GM18508 (cell line): ENCODE results near the gene ASCC1.

Source experiments
- ATAC-seq: cut with Tn5 transposase; IDR thresholded peaks from one replicate; pipeline ENCODE4 v1.9.1; 2021; ENCODE audit warnings: moderate number of reproducible peaks; ENCODE audit not compliant: insufficient read depth, unreplicated experiment

ASCC1 gene

DNA sequence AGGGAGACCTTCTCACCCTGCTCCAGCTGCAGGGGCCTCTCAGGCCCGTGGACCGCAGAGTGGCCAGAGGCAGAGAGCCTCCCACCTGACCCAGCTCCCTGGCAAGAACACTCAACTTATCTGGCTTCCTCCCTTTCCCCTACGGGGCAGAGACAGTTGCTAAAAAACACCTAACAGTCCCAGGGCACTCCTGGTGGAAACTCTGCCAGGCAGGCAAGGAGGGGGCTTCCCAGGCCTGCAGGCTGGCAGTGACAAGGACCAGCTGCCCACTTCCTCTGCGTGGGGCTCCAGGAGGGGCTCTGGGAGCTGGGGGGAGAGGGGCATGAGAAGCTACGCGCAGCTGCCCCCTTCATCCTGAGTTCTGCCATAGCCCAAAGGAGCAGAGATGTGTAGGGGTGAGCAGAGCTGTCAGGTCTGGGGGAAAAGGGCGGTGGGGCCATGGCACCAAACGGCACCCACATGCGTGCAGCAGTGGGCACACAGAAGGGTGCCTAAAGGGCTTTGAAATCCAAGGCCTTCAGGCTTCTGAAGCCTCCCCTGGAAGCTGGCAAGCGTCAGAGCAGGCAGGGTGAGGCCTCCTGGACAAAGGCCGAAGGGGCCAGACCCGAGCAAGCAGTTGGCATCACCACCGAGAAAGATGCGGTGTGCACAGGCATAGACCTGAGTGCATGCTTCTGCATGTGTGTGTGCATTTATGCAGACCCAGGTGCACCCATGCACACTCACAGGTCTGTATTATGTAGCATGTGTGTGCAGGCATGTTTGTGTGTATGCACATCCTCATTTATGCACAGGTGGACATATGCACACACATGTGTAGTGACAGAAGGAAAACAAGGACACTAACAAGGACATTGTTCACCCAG, 142.1 kb downstream of the ASCC1 start:
- ATAC-seq = no peak

DNA sequence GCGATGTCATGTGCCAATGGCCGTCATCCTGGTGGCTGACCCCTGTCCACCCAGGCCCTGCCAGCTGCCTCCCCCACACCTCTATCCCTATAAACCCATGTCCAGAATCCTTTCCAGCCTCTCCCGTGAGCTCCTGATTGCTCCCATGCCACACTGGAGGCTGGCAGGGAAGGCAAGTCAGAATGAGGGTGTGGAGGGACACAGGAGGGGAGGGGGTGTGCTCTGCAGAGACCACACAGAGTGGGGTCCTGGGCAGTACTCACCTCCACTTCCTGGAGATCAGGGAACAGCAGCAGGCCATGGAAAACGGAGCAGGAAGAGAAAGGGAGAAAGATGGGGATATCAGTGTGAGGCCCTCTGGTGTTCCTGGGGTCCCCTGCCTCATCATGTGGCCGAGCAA, 143.4 kb downstream of the ASCC1 start:
- no peak for ATAC-seq

DNA sequence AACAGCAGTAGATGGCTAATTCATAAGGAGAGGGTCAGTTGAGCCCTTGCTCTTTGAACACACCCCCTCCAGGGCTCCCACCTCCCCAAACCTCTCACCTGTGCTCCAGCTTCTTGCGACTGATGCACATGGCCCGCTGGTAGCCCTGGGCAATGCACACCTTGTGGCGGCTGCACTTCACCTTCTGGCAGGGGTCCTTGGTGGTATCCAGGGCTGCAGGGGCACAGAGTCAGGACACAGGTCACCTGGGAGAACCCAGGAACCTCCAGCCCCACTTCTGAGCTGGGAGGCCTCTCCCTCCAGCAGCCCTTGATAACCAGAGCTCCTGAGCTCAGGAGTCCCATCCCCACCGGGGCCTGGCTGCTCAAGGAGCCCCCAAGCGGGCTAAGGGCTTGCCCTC, 144.0 kb downstream of the ASCC1 start:
- no peak for ATAC-seq

DNA sequence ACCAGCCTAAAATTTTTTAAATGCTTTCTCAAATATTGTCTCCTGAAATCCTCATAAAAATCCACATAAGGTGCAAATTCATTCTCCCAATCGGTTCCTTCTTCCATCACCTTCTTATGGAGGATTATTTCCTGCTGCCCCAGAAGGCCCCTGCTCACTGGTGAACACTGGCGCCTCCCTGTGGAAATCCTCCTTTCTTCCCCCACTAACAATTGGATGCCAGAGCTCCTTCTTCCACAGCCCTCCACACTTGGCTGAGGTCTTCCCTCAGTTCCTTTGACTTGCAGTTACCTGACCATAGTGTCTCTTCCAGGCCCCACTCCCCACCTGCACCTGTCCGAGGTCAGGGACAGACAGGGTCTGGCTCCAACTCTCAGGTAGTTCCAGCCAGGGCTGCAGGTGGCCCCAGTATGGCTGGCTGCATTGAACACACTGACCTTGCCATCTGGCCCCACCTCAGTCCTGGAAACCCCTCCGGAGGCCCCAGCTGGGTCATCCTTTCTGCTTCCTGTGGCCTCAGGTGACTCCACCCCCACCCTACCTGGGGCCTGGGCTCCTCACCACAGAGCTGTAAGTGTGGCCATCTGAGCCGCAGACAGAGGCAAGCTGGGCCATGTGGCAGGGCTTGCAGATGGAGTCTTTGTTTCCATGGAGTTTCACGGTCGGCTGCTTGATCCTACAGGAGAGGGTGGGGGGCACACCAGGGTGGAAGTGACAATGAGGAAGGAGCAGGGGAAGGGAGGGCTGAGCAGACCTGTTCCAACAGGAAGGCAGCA, 146.1 kb downstream of the ASCC1 start:
- no peak for ATAC-seq

DNA sequence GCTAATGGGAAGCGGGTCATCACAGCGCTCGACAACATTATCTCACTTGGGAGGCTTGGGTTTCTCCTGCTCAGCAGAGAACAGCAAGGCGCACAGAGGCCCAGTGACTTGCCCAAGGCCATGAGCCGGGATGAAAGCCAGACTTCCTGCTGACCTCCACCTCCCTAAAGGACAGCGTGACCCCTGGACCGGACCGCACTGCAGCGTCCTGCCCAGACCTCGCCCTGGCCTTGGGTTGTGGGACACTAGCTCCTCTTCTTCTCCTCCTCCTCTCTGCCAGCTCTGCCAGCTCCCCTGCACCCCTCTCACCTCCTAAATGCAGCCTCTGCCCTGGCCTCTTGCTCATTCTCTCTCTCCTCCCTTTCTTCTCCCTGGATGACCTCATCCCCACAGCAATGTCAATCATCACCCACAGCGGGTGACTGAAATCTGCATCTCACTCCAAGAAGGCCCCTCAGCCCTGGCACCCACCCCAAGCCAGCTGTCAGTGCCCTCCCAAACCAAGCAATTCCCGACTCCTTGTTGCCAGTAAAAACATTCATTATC, 147.1 kb downstream of the ASCC1 start:
- ATAC-seq = no peak

DNA sequence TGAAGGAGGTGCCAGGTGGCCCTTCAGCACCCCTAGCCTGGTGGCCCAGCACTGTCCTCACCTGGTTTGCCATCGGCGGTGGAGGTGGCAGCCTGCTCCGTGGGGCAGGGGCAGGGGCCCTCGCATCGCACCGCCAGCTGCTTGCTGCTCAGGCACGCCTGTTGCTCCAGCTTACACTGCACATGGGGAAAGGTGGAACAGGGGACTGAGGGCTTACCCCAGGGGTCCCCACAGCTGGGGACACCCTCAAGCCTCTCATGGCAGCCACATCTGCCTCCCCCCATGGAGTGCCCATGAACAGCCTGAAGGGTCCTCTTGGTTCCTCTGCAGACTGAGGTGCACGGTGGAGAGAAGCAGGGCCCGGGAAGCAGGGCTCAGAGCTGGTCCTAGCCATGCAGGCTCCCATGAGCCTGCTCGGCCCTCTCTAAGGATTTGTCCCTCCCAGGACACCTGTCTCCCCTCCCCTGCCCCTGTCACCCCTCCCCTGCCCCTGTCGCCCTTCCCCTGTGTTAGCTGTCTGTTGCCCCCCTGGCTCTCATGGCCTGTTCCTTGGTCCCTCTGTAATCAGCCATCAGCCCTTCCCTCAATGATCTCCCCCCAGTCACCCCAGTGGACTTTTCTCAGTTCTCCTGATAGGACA, 147.8 kb downstream of the ASCC1 start:
- ATAC-seq = no peak

DNA sequence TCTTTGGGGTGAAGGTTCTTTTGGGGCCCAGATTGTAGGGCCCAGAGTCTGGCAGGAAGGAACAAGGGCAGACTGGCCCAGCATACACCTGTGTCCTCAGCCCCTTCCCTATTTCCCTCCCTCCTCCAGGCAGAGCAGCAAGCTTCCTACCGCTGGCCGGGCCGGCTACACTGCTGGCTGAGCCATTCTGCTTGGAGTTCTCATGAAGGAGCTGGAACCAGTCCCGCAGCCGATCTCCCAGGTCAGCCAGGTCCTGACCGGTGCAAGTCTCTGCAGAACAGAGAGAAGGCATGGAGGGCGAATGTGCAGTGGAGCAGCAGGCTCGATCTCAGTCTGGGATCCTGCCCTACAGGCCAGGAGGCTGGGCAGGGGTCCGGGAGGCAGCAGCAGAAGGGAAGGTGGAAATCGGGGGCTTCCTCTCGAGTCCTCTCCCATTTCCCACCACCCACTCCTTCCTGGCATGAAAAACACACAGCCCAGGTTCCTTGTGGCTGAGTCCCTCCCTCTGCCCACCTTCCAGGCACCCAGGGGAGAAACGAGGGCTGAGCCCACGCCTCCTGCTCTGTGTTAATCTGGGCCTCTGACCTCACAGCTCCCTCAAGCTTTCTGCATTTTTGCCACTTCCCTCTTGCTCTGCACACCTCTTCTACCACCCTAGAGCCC, 148.5 kb downstream of the ASCC1 start:
- ATAC-seq = no peak

DNA sequence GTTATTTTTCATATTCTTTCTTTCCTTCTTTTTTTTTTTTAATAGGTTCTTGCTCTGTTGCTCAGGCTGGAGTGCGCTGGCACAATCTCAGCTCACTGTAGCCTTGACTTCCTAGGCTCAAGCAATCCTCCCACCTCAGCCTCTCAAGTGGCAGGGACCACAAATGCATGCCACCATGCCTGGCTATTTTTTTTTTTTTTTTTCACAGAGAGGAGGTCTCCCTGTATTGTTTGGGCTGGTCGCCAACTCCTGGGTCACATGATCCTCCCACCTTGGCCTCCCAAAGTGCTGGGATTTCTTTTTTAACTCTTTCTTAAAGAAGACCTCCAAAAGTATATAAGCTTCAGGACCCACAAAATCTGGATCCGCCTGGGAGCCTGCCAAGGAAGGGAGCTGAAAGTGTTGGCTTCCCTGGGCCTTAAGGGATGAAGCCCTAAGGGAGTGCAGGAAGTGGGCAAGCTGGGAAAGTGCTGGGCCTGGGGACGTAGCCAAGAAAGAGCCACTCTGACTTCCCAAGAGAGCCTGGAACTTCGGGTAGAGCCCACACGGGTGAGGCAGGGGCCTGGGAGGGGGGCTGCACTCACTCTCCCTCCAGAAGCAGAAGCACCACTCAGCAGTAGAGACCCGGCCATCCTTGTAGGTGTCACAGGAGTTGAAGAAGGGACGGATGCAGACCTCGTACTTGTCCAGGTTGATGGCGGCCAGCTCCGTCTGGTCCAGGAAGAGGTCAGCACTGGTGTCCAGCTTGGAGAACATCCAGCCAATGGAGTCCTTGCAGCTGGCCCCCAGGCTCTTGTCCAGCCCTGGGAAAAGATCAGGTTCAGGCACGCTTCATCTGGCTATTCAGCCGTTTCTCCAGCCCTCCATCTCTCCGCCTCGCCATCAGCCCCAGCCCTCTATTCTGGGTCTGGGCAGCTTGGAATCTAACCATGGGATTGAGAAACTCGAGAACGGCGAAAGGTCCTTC, 149.5 kb downstream of the ASCC1 start:
- ATAC-seq = no peak

DNA sequence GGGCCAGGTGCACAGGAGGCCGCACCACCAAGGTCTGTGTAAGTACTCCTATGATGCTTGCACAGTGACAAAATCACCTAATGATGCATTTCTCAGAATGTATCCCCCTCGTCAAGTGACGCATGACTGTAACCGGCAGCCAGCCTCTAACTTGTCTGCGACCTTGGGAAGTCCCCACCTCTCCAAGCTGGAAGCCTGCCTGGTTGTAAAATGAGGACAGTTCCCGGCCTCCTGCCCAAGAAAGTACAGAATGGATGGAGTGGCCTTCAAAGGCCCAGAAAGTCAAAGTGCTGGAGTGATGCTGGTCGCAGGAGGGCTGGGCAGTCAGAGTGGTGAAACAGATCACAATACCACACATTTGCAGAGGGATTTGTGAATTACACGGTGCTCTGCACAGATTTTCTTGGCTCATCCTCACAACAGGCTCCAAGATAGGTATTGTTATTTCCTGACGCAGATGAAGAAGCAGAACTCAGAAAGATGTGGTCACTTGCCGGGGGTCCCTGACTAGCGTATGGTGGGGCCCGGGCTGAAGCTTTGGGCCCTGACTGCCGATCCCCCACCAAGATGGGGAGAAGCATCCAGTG, 150.5 kb downstream of the ASCC1 start:
- ATAC-seq = no peak

DNA sequence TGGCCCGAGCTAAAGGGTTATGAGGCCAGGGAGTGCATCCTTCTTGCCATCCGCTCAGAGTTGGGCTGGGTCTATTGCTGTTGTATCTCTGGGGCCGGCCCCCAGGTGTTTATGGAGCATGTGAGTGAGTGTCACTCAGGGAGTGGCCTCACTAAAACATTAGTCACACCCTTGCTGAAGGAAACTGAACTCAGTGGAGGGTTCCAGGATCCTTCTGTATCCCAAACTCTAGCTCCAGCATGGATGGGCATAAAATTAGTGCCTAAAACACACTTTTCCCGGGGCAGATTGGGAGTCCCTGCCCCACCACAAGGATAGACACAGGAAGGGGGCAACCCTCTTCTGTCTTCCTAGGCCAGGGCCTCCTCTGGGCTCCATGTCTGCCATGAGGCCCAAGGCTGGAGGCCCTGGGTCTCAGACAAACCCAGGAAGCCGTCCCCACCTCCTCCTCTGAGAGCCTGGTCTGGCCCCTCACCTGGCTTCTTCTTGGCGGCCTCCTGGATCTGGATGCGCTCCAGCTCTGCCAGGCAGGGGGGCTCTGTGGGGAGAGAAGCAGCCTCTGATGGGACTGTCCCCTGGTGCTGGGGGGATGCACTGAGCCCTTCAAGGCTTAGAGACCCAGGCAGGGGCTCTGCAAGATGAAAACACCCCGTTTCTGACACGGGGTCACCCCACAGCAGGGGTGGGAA, 152.2 kb downstream of the ASCC1 start:
- ATAC-seq = no peak

DNA sequence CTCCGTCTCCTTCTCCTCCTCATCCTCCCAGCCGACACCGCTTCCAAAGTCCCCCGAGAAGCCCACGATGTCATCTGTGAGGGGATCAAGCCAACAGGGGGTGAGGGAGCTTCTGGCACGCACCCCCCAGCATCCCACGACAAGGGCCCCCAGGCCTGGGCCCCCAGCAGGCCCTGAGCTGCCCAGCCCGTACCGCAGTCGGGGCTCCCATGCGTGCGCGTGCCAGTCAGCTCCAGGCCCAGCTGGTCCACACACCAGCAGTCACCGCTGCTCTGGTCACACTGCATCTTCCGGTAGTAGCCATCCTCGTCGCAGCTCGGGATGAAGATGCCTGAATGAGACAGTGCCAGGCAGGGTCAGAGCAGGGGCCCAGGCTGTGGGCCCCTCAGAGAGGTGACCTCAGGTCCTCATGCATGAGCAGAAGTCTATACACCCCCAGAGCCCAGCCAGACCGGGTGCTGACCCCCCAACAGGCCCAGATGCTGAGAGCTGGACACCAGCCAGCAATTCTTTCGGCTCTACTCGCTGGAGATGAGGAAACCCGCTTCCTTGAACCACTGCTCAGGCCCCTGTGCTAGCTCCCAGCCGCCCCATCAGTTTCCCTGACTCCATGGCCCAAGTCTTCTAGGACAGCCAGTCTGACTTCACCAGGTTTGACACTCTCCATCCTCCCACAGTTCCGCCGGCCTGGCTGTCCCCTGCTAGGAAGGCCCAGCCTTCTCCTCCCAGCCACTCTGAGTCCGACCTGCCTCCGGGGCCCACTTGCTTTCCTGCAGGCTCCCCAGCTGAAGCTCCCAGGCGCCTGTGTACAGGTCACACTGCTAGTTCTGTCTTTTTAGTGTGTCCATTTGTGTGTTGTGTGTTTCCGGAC, 153.0 kb downstream of the ASCC1 start:
- ATAC-seq = no peak

DNA sequence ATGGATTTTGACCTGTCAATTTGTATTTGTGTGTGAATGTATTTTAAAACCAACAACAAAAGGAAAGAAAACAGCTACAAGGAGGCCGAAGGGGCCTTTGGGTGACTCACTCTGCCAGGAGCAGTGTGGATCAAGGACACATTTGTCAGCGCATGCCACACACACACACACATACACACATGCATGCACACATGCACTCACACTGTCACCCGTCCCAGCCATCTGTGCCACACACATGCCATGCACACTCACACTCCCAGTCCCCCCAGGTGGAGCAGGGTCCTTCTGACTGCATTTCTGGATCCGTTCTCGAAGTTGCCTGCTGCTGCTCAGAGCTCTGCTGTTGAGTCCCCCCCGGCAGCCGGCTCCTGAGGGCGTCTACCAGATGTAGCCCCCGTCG, 153.7 kb downstream of the ASCC1 start:
- no peak for ATAC-seq

DNA sequence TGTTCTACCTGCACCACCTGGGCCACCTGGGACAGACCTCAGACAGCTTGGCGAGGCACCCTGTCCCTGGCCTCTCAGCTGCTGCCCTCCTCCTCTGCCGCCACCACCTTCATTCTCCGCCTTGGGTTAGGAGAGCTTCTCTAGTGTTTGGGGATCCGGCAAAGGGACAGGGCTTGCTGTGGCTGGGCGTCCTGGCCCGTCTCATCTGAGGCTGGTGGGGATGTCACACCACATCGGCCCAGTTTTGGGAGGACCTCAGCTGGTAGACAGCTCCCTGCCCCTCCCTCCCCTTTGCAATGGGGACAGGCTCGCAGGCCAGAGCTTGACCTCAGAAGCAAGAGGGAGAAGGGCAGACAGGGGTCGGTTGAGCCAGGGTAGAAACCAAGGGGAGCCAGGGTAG, 154.1 kb downstream of the ASCC1 start:
- ATAC-seq = no peak

DNA sequence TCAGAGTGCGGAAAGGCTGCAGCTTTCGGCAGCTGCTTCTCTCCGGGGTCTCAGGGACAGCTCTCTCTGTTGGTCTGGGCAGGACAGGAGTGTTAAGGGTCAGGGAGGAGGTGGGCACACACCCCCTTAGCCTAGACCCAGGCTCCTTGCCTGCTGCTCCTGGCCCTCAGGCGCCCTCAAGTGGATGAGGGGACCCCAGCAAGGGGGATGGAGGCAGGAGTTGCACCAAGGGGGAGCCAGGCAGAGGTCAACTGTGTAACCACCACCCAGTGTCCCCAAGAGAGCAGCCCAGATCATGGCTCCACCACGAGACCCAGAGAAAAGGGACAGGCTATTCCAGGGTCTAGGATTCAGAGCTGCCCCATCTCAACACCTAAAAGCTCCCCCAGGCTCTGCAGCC, 154.6 kb downstream of the ASCC1 start:
- ATAC-seq = no peak

DNA sequence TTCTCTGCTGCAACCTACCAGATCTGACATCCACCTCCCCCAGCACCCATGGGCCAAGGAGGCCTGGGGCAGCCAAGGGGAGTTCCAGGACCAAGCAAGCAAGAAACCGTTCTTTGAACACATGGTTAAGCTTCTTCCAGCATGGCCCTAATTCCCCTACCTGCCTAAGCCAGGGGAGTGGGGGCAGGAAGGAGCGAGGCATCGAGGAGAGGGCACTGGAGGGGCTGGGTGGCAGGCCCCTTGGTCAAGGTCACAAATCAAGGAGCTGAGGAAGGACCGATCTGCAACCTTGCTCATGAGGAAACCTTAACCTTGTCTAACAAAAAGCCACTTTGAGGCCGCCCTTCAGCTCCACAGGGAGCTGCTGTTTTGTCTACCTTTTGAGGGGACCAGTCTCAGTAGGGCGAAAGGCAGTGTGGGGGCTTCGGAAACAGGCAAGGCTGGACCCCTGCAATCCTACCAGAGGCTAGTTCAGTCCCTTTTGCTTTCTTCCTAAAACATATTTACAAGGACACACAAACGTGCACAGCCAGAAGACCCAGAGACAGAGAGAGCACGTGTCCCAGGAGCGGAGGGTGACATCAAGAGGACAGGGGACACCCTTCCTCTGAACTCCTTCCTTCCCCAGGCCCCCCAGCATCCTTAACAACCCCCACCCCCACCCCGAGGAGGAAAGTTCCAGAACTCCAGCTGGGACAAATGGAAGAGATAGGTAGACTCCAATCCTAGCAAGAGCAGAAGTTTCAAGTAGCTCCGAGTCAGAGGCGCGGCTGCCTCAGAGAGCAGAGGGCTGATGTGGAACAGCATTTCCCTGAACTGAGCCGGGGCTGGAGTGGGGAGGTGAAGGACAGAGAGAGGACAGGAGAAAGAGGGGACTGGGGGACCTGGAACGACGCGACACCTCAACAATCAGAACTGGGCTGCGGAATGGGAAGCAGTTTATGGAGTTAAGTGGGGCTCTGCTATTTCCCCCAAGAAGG, 155.9 kb downstream of the ASCC1 start:
- no peak for ATAC-seq
